ENCODE data around the gene MANF.
"Not testable (repeated sequence)": the region's sequence is repeated elsewhere in the genome, so short reads cannot be mapped to it uniquely, and the experiment has no call there.

The MANF gene

GRCh38 chr3:51373658-51374421 lies 11.3 kb upstream of the MANF start:
- DNase-seq = no peak

GRCh38 chr3:51374456-51374855 lies 10.6 kb upstream of the MANF start:
- DNase-seq = no peak

GRCh38 chr3:51375136-51375535 lies 10.0 kb upstream of the MANF start:
- DNase-seq = no peak

- DNase-seq = no peak
Measured at GRCh38 chr3:51375571-51375970, 9.5 kb upstream of the MANF start.

GRCh38 chr3:51378065-51378464 lies 7.0 kb upstream of the MANF start:
- no peak for DNase-seq

GRCh38 chr3:51378726-51379125 lies 6.4 kb upstream of the MANF start:
- no peak for DNase-seq

GRCh38 chr3:51379301-51379700 lies 5.8 kb upstream of the MANF start:
- DNase-seq = no peak

- no peak for DNase-seq
Measured at GRCh38 chr3:51379746-51380455, 5.2 kb upstream of the MANF start.

- DNase-seq = no peak
Measured at GRCh38 chr3:51380601-51381332, 4.3 kb upstream of the MANF start.

GRCh38 chr3:51381333-51381705 lies 3.8 kb upstream of the MANF start:
- no peak for DNase-seq

- no peak for DNase-seq
Measured at GRCh38 chr3:51382076-51382745, 2.9 kb upstream of the MANF start.

- DNase-seq = no peak
Measured at GRCh38 chr3:51382947-51383578, 2.0 kb upstream of the MANF start.

- no peak for DNase-seq
Measured at GRCh38 chr3:51384055-51384725, 901 bp upstream of the MANF start.

GRCh38 chr3:51385621-51386091 lies 565 bp downstream of the MANF start:
- no peak for DNase-seq

- no peak for DNase-seq
Measured at GRCh38 chr3:51386159-51386851, 1.2 kb downstream of the MANF start.

- no peak for DNase-seq
Measured at GRCh38 chr3:51386852-51387229, 1.8 kb downstream of the MANF start.

GRCh38 chr3:51387281-51387680 lies 2.2 kb downstream of the MANF start:
- DNase-seq = not testable (repeated sequence)

GRCh38 chr3:51388286-51389029 lies 3.4 kb downstream of the MANF start:
- no peak for DNase-seq

GRCh38 chr3:51389423-51390183 lies 4.5 kb downstream of the MANF start:
- no peak for DNase-seq
